Panc1 (cell line): ENCODE data around the gene PLEKHO2.

Experiments used
- CTCF ChIP-seq: fragments of 450-650 bp; IDR thresholded peaks from 2 replicates; pipeline ENCODE4 v1.5.1; 2017; ENCODE audit warnings: mild to moderate bottlenecking
- POLR2AphosphoS5 ChIP-seq: IDR thresholded peaks from 2 replicates; pipeline ENCODE4 v1.6.1; 2012; ENCODE audit warnings: mild to moderate bottlenecking, low read depth, low read length, moderate library complexity
- SIN3A ChIP-seq: IDR thresholded peaks from 2 replicates; pipeline ENCODE4 v1.6.1; 2012; ENCODE audit warnings: low read depth, mild to moderate bottlenecking, low read length, moderate library complexity, borderline replicate concordance; ENCODE audit not compliant: insufficient read depth
- TCF7L2 ChIP-seq: IDR thresholded peaks from 2 replicates; pipeline ENCODE4 v1.6.1; 2011; ENCODE audit warnings: mild to moderate bottlenecking, low read depth, low read length, inconsistent platforms

DNA sequence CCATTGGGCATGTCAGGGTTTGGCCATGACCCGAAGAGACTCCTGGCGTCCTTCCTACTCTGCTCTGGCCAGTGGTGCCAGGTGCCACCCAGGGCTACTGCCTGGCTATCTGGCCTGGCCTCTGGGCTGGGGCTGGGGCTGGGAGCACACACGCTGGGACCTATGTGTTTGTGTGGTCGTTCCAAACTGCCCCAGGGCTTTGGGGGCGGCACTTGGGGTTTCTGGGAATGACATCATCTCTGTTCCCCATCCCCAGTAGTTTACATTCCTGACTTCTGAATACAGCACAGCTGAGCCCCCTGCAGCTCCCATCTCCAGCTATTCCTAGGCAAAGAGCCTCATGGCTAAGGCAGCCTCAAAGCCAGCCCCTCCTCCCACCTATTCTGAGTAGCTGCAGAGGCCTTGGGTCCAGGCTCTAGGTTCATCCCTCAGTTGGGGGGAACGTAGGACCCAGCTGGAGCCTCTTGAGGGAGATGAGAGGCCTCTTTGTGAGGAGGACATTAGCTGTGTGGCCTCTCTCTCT lies 24.3 kb downstream of the PLEKHO2 start:
- TF ChIP-seq POLR2AphosphoS5 (no peak), CTCF (no peak), TCF7L2 (no peak), SIN3A (no peak)
